ENCODE data around the gene ID1. TPM values are rescaled to one million over a fixed set of nuclear protein-coding genes. Genes with fewer than 3 reads are reported as not detected.

The ID1 gene
- total and polyA plus RNA-seq, 2 of the 13 experiments (the other 11 are each of a cell fraction or from before 2014, with no cell fraction given) = 320 to 419 TPM

DNA sequence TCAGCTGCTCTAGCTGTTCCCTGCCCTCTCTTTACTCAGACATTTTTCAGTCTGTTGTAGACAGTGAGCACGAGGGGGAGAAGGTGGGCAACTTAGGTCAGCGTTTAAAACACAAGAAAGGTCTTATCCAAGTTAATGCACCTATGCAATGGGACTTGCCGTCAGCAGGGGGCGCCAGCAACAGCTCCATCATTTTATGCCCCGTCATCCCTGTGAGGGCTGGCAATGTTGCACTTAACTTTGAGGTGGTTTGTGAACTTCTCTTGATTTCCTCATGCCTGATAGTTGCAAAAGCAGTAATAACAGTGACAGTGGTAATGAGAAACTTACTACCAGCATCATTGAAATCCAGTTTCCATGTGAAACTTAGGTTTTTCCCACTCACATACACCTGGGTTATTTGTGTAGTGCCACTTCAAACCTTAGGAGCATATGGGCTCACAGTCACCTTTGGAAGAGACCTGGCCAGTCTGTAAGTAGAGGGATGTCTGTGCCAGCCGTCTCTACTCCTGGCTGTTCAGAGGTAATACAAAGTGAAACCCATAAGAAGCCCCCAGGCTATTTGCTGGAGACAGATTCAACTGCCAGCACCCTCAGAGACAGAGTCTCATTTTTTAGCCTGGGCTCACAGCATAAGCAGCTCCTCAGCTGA, 44.9 kb upstream of the ID1 start (continued):
- no peak for TF ChIP-seq HES4 (CRISPR knock-in tag; IDR thresholded peaks at IDR 0.05; ENCODE audit: borderline replicate concordance)
- no peak for TF ChIP-seq AKAP8 (CRISPR knock-in tag; IDR thresholded peaks at IDR 0.05)
- TF ChIP-seq PHF8 (CRISPR knock-in tag; IDR thresholded peaks at IDR 0.05) = peak; percentile 10; the same call in 1 of the 2 replicates
- TF ChIP-seq TOPORS (CRISPR knock-in tag; IDR thresholded peaks at IDR 0.05) = no peak
- TF ChIP-seq, protein P1, sequence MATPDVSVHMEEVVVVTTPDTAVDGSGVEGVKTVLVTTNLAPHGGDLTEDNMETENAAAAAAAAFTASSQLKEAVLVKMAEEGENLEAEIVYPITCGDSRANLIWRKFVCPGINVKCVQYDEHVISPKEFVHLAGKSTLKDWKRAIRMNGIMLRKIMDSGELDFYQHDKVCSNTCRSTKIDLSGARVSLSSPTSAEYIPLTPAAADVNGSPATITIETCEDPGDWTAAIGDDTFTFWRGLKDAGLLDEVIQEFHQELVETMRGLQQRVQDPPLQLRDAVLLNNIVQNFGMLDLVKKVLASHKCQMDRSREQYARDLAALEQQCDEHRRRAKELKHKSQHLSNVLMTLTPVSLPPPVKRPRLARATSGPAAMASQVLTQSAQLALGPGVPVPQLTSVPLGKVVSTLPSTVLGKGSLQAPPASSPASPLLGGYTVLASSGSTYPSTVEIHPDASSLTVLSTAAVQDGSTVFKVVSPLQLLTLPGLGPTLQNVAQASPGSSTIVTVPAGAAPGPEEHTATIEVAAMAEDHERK (CRISPR knock-in tag; IDR thresholded peaks at IDR 0.05; ENCODE audit: low read depth) = no peak
- TF ChIP-seq AGO2 (optimal IDR thresholded peaks at IDR 0.05; ENCODE audit: low read depth, low read length) = no peak
- TF ChIP-seq ZNF337 (CRISPR knock-in tag; IDR thresholded peaks at IDR 0.05; ENCODE audit: borderline replicate concordance, low read depth) = peak; percentile 50; the same call in 1 of the 2 replicates
- TF ChIP-seq PCBP1 (IDR thresholded peaks at IDR 0.05; ENCODE audit: borderline replicate concordance, low read depth, low read length) = no peak
- TF ChIP-seq, protein P2, sequence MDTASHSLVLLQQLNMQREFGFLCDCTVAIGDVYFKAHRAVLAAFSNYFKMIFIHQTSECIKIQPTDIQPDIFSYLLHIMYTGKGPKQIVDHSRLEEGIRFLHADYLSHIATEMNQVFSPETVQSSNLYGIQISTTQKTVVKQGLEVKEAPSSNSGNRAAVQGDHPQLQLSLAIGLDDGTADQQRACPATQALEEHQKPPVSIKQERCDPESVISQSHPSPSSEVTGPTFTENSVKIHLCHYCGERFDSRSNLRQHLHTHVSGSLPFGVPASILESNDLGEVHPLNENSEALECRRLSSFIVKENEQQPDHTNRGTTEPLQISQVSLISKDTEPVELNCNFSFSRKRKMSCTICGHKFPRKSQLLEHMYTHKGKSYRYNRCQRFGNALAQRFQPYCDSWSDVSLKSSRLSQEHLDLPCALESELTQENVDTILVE (CRISPR knock-in tag; IDR thresholded peaks at IDR 0.05) = no peak
- TF ChIP-seq, protein P3, sequence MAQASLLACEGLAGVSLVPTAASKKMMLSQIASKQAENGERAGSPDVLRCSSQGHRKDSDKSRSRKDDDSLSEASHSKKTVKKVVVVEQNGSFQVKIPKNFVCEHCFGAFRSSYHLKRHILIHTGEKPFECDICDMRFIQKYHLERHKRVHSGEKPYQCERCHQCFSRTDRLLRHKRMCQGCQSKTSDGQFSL (CRISPR knock-in tag; IDR thresholded peaks at IDR 0.05) = no peak
- no peak for TF ChIP-seq NFYC (CRISPR knock-in tag; IDR thresholded peaks at IDR 0.05)
- TF ChIP-seq, protein P4, sequence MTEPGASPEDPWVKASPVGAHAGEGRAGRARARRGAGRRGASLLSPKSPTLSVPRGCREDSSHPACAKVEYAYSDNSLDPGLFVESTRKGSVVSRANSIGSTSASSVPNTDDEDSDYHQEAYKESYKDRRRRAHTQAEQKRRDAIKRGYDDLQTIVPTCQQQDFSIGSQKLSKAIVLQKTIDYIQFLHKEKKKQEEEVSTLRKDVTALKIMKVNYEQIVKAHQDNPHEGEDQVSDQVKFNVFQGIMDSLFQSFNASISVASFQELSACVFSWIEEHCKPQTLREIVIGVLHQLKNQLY (CRISPR knock-in tag; IDR thresholded peaks at IDR 0.05) = no peak
- TF ChIP-seq MAZ (IDR thresholded peaks at IDR 0.05; ENCODE audit: borderline replicate concordance, low read depth, low read length) = no peak
- TF ChIP-seq MAZ (CRISPR knock-in tag; IDR thresholded peaks at IDR 0.05; ENCODE audit: low read depth) = no peak
- TF ChIP-seq, protein P5, sequence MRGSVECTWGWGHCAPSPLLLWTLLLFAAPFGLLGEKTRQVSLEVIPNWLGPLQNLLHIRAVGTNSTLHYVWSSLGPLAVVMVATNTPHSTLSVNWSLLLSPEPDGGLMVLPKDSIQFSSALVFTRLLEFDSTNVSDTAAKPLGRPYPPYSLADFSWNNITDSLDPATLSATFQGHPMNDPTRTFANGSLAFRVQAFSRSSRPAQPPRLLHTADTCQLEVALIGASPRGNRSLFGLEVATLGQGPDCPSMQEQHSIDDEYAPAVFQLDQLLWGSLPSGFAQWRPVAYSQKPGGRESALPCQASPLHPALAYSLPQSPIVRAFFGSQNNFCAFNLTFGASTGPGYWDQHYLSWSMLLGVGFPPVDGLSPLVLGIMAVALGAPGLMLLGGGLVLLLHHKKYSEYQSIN (CRISPR knock-in tag; IDR thresholded peaks at IDR 0.05; ENCODE audit: borderline replicate concordance) = no peak
- TF ChIP-seq ZNF572 (CRISPR knock-in tag; IDR thresholded peaks at IDR 0.05) = no peak
- TF ChIP-seq, protein P6, sequence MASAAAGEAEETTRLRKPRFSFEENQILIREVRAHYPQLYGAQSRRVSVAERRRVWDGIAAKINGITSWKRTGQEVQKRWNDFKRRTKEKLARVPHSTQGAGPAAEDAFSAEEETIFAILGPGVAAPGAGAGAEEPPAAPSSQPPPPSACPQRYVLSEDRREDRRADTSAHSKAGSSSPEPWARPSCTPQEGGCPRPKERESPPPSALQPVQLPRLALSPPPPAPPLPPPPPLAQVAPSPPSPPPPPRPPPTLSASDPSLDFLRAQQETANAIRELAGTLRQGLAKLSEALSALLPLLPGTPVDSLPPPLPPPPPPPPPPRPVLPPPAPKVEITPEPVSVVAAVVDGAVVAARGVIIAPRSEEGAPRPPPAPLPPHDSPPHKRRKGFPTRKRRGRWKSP (CRISPR knock-in tag; IDR thresholded peaks at IDR 0.05) = no peak
- TF ChIP-seq ZNF883 (CRISPR knock-in tag; IDR thresholded peaks at IDR 0.05; ENCODE audit: not compliant biosample characterization) = no peak
- TF ChIP-seq SNAI1 (CRISPR knock-in tag; IDR thresholded peaks at IDR 0.05; ENCODE audit: borderline replicate concordance) = no peak
- no peak for TF ChIP-seq ZNF75D (CRISPR knock-in tag; IDR thresholded peaks at IDR 0.05; ENCODE audit: borderline replicate concordance)
- TF ChIP-seq ZNF709 (CRISPR knock-in tag; IDR thresholded peaks at IDR 0.05) = no peak
- TF ChIP-seq ZBTB20 (CRISPR knock-in tag; IDR thresholded peaks at IDR 0.05; ENCODE audit: borderline replicate concordance, low read depth) = no peak

Measured in HepG2 (cell line).